Astrocyte of the spinal cord (primary cell): Measurements from ENCODE around the gene EEF2.

Experiments
- DNase-seq: peaks from one replicate; pipeline ENCODE4 v3.0.0; 2011; ENCODE audit warnings: low read depth, low spot score
- H3K4me3 ChIP-seq: 2 replicates; pipeline ENCODE4 v1.5.1; 2011; ENCODE audit warnings: low read depth, mild to moderate bottlenecking, low read length, moderate library complexity
- CTCF ChIP-seq: IDR thresholded peaks from 2 replicates; pipeline ENCODE4 v1.5.1; 2012; ENCODE audit warnings: low read depth, mild to moderate bottlenecking, low read length, inconsistent platforms
- in situ Hi-C: cut with HindIII; loops from 2 replicates; pipeline ENCODE4 v1.10.0; 2017; ENCODE audit warnings: low sequenced_read_pairs

The EEF2 gene

GRCh38 chr19:4019578-4019977, 34.3 kb upstream of the EEF2 start:
- no peak for TF ChIP-seq CTCF
- in situ Hi-C loops, result no loop called here
- DNase-seq, result no peak
- no peak overlapping the region for H3K4me3 ChIP-seq

GRCh38 chr19:4018775-4019504, 33.7 kb upstream of the EEF2 start:
- TF ChIP-seq CTCF, result no peak
- no peak overlapping the region for H3K4me3 ChIP-seq
- DNase-seq, result no peak
- in situ Hi-C loops, result no loop called here

GRCh38 chr19:4018140-4018613, 32.9 kb upstream of the EEF2 start:
- no peak overlapping the region for H3K4me3 ChIP-seq
- no peak for DNase-seq
- in situ Hi-C loops, result no loop called here
- TF ChIP-seq CTCF, result no peak

GRCh38 chr19:4016903-4017638, 31.8 kb upstream of the EEF2 start:
- no peak for TF ChIP-seq CTCF
- DNase-seq, result no peak
- H3K4me3 ChIP-seq, result no peak overlapping the region
- in situ Hi-C loops, result no loop called here

GRCh38 chr19:4016486-4016885, 31.2 kb upstream of the EEF2 start:
- no peak for TF ChIP-seq CTCF
- DNase-seq, result no peak
- H3K4me3 ChIP-seq, result no peak overlapping the region
- in situ Hi-C loops, result no loop called here

GRCh38 chr19:4015705-4016402, 30.6 kb upstream of the EEF2 start:
- no peak for DNase-seq
- in situ Hi-C loops, result no loop called here
- no peak for TF ChIP-seq CTCF
- no peak overlapping the region for H3K4me3 ChIP-seq
